ENCODE data around the gene KCNN1.
"Not testable (repeated sequence)": the region's sequence is repeated elsewhere in the genome, so short reads cannot be mapped to it uniquely, and the experiment has no call there.

Gene KCNN1

GRCh38 chr19:17966550-17967256 lies at the start of gene KCNN1:
Gene KCNN1, plus strand, starts transcription at chr19:17967107. Its CDS starts 6,782 bp downstream, at chr19:17973889.
- Mint-ChIP-seq H3K27me3 (peaks cover 25% of the 10 kb centered on the region), H3K9me3 (no peaks in the 10 kb centered on the region), H3K4me3 (peak within 1 kb of the TSS; percentile 67), H3K27ac (no peak within 1 kb of the TSS), H3K36me3 (peaks cover 4% of the 10 kb centered on the region), H3K4me1 (peaks cover 11% of the 10 kb centered on the region)

GRCh38 chr19:17918151-17918550 lies 48.8 kb upstream of the KCNN1 start:
- not testable (repeated sequence) for H3K27me3 Mint-ChIP-seq, H3K36me3 Mint-ChIP-seq, H3K27ac Mint-ChIP-seq, H3K4me1 Mint-ChIP-seq, H3K4me3 Mint-ChIP-seq, H3K9me3 Mint-ChIP-seq

DNA sequence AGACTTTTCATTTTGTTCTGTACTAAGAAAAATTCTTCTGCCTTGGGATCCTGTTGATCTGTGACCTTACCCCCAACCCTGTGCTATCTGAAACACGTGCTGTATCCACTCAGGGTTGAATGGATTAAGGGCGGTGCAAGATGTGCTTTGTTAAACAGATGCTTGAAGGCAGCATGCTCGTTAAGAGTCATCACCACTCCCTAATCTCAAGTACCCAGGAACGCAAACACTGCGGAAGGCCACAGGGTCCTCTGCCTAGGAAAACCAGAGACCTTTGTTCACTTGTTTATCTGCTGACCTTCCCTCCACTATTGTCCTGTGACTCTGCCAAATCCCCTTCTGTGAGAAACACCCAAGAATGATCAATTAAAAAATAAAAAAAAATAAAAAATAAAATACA lies 47.8 kb upstream of the KCNN1 start:
- not testable (repeated sequence) for H3K4me3 Mint-ChIP-seq, H3K9me3 Mint-ChIP-seq, H3K4me1 Mint-ChIP-seq, H3K36me3 Mint-ChIP-seq, H3K27me3 Mint-ChIP-seq, H3K27ac Mint-ChIP-seq

DNA sequence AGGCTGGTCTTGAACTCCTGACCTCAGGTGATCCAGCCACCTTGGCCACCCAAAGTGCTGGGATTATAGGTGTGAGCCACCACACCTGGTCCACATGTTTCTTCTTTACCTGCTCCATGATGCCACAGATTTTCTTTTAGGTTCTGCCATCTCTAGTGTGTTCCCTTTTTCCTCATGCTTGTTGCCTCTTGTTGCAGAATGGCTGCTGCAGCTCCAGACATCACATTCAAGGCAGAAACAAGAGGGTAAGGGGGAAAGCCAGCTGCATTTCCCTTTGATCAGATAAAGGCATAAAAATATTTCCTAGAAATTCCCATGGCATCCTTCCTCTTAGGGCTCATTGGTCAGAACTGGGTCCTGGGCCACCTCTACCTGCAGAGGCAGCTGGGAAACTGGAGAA lies 46.4 kb upstream of the KCNN1 start:
- no peak overlapping the region for H3K27ac Mint-ChIP-seq
- no peaks in the 10 kb centered on the region for H3K9me3 Mint-ChIP-seq
- H3K4me1 Mint-ChIP-seq, result no peaks in the 10 kb centered on the region
- H3K27me3 Mint-ChIP-seq, result no peaks in the 10 kb centered on the region
- H3K4me3 Mint-ChIP-seq, result no peak overlapping the region
- no peaks in the 10 kb centered on the region for H3K36me3 Mint-ChIP-seq

GRCh38 chr19:17922138-17922537 lies 44.8 kb upstream of the KCNN1 start:
- H3K27me3 Mint-ChIP-seq, result no peaks in the 10 kb centered on the region
- H3K4me3 Mint-ChIP-seq, result no peak overlapping the region
- H3K4me1 Mint-ChIP-seq, result no peaks in the 10 kb centered on the region
- H3K9me3 Mint-ChIP-seq, result no peaks in the 10 kb centered on the region
- H3K27ac Mint-ChIP-seq, result no peak overlapping the region
- no peaks in the 10 kb centered on the region for H3K36me3 Mint-ChIP-seq

- Mint-ChIP-seq H3K27ac (peak overlapping the region; percentile 53), H3K4me3 (no peak overlapping the region), H3K36me3 (no peaks in the 10 kb centered on the region), H3K27me3 (no peaks in the 10 kb centered on the region), H3K9me3 (no peaks in the 10 kb centered on the region), H3K4me1 (no peaks in the 10 kb centered on the region)
Measured at GRCh38 chr19:17926044-17926443, 40.9 kb upstream of the KCNN1 start.

DNA sequence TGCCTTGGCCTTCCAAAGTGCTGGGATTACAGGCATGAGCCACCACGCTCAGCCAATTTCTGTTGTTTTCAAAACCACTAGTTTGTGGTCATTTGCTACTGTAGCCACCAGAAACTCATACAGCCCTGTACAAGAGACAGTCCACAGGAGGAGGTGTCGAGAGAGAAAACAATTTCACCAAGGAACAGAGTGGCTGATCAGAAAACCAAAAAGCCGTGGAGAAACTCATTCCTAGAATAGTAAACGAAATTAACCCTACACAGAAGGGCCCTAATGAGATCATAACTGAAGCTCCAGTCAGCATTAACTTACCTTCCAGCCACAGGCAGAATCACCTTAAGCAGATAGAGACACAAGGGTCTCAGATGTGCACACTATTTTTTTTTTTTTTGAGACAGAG lies 37.9 kb upstream of the KCNN1 start:
- H3K9me3 Mint-ChIP-seq, result no peaks in the 10 kb centered on the region
- no peak overlapping the region for H3K4me3 Mint-ChIP-seq
- H3K27me3 Mint-ChIP-seq, result no peaks in the 10 kb centered on the region
- H3K27ac Mint-ChIP-seq, result no peak overlapping the region
- no peaks in the 10 kb centered on the region for H3K36me3 Mint-ChIP-seq
- H3K4me1 Mint-ChIP-seq, result peaks cover 18% of the 10 kb centered on the region

DNA sequence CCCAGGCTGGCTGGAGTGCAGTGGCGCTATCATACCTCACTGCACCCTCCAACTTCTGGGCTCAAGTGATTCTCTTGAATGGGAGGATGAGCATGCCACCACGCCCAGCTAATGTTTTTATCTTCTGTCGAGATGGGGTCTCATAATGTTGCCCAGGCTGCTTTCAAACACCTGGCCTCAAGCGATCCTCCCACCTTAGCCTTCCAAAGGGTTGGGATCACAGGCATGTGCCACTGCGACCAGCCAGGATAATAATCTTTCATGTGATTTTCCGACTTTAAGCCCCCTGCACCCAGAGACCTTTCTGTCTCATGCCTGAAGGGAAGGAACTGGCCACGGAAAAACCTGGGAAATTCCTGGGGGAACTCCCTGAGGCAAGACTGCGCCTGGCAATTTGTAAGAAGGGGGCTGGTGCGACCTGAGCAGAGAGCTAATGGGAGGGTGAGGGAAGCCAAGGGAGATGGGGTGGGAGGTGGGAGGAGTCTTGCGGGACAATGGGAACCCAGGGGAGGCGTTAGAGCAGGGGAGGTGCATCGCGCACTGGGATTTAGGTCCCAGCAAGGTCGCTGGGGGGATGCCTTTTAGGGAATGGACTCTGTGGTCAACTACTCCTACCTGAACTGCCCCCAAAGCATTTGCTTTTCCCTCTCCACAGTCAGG lies 35.2 kb upstream of the KCNN1 start:
- H3K27me3 Mint-ChIP-seq, result no peaks in the 10 kb centered on the region
- peaks cover 18% of the 10 kb centered on the region for H3K4me1 Mint-ChIP-seq
- peak overlapping the region; percentile 98 for H3K4me3 Mint-ChIP-seq
- H3K36me3 Mint-ChIP-seq, result no peaks in the 10 kb centered on the region
- no peaks in the 10 kb centered on the region for H3K9me3 Mint-ChIP-seq
- peak overlapping the region; percentile 52 for H3K27ac Mint-ChIP-seq

DNA sequence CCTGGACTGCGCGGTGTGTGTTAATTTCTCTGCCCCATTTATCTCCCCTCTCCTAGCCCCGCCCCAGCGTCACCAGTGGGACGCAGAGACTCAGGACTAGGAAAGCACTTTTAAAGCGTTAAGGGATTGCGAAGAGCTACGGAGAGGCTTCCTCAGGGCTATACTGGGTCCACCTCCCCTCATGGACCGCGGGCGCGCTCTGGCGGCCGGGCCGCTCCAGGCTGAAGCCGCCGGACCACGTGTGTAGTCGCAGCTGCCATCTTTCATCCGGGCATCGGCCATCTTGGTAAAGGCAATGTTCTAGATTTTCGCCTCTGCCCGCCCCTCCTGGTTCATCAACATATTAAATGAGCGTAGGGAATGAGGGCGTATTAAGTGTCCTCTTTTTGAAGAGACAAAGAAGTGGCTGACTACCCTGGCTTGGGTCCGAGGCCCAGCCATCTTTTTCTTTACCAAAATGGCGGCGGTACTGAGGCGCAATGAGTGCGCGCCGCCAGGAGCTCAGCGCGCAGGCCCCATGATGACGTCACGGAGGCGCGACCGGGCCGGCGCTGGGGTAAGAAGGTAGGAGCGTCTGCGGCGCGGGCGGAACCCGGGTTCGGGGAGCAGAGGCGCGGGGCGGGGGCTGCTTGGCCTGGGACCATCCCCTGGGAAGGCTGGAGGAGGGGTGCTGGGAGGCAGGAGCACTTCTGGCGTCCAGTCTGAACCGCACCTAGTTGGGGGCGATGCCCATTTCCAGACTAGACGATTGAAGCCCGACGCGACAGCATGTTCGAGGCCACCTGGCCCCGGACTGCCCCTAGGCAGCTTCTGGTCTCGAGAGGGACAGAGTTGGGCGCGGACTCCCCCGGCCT lies 34.2 kb upstream of the KCNN1 start, which contains the start of gene CCDC124:
CCDC124 (plus strand) TSS at position 531 of the 854 bp plus-strand sequence. CDS start 3,406 bp downstream, outside the sequence.
- Mint-ChIP-seq H3K4me1 (peaks cover 18% of the 10 kb centered on the region), H3K27me3 (no peaks in the 10 kb centered on the region), H3K9me3 (no peaks in the 10 kb centered on the region), H3K4me3 (peak within 1 kb of the TSS; percentile 98), H3K27ac (peak within 1 kb of the TSS; percentile 98), H3K36me3 (no peaks in the 10 kb centered on the region)

- Mint-ChIP-seq H3K9me3 (no peaks in the 10 kb centered on the region), H3K4me3 (peak overlapping the region; percentile 98), H3K4me1 (peaks cover 18% of the 10 kb centered on the region), H3K27me3 (no peaks in the 10 kb centered on the region), H3K36me3 (no peaks in the 10 kb centered on the region), H3K27ac (peak overlapping the region; percentile 98)
Measured at GRCh38 chr19:17933414-17934129, 33.3 kb upstream of the KCNN1 start.

GRCh38 chr19:17936379-17936778 lies 30.5 kb upstream of the KCNN1 start:
- Mint-ChIP-seq H3K9me3 (no peaks in the 10 kb centered on the region), H3K4me3 (no peak overlapping the region), H3K4me1 (peaks cover 17% of the 10 kb centered on the region), H3K27ac (no peak overlapping the region), H3K27me3 (no peaks in the 10 kb centered on the region), H3K36me3 (no peaks in the 10 kb centered on the region)

GRCh38 chr19:17937371-17937900 lies 29.5 kb upstream of the KCNN1 start:
- Mint-ChIP-seq H3K27ac (no peak overlapping the region), H3K4me1 (peaks cover 8% of the 10 kb centered on the region), H3K27me3 (no peaks in the 10 kb centered on the region), H3K36me3 (no peaks in the 10 kb centered on the region), H3K4me3 (no peak overlapping the region), H3K9me3 (no peaks in the 10 kb centered on the region)

DNA sequence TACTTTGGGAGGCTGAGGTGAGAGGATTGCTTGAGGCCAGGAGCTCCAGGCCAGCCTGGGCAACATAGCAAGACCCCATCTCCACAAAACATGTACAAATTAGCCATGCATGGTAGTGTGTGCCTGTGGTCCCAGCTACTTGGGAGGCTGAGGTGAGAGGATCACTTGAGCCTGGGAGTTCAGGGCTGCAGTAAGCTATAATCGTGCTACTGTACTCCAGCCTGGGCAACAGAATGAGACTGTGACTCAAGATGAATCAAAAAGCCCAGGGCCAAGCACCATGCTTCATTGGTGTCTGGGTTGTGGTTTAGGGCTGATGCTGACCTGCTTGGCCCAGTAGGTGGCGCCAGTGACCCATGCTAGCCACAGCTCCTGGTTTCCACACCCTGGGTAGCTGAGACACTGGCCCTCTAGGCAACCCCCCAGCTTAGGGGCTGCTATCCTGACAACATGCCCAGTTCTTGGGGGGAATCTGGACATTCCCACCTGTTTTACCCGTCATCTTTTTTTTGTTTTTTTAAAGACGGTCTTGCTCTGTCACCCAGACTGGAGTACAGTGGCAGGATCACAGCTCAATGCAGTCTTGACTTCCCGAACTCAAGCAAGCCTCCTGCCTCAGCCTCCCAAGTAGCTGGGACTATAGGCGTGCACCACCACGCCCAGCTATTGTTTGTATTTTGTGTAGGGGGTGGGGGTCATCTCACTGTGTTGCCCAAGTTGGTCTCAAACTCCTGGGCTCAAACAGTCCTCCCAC lies 28.6 kb upstream of the KCNN1 start:
- Mint-ChIP-seq H3K4me1 (peaks cover 7% of the 10 kb centered on the region), H3K36me3 (no peaks in the 10 kb centered on the region), H3K4me3 (no peak overlapping the region), H3K9me3 (no peaks in the 10 kb centered on the region), H3K27me3 (no peaks in the 10 kb centered on the region), H3K27ac (no peak overlapping the region)

- Mint-ChIP-seq H3K27ac (no peak overlapping the region), H3K36me3 (no peaks in the 10 kb centered on the region), H3K4me3 (no peak overlapping the region), H3K27me3 (no peaks in the 10 kb centered on the region), H3K4me1 (peaks cover 15% of the 10 kb centered on the region), H3K9me3 (no peaks in the 10 kb centered on the region)
Measured at GRCh38 chr19:17942181-17942580, 24.7 kb upstream of the KCNN1 start.
